Naive thymus-derived CD8-positive, alpha-beta T cell (primary cell): Measurements from ENCODE around the gene ALDH3B2. TPM values are rescaled to one million over a fixed set of nuclear protein-coding genes. Genes with fewer than 3 reads are reported as not detected.

ENCODE experiments used
- ATAC-seq, 2 donors: fragments of 150-1000 bp; cut with Tn5 transposase in 1 of 2; sonication (Bioruptor Pico), chemical (Tn5 transposase) in 1 of 2; 1 replicate in 1 of 2; 2 replicates in 1 of 2; pipeline ENCODE4 v1.10.0; 2021; ENCODE audit warnings: mild to moderate bottlenecking in 2 of 2, moderate library complexity in 2 of 2
- POLR2A ChIA-PET: fragments of 350-600 bp; sonication (Branson Sonifier 250); formaldehyde crosslinking; loops from one replicate; lab custom pipeline; 2021; ENCODE audit warnings: antibody characterized with exemption; lab: Charles Lee
- DNase-seq, 10 donors: peaks; one replicate each; pipeline versions ENCODE4 v3.0.0 to v3.0.0-alpha.2; 2020 to 2022
- H3K27ac Mint-ChIP-seq, 10 donors: one replicate each; pipeline ENCODE4 v1.8.0; 2020 to 2022; ENCODE audit warnings: mild to moderate bottlenecking in 10 of 10, mixed read lengths in 10 of 10, moderate library complexity in 4 of 10, inconsistent platforms in 1 of 10
- H3K27me3 Mint-ChIP-seq, 5 donors: one replicate each; pipeline ENCODE4 v1.8.0; 2021 to 2022; ENCODE audit warnings: mixed read lengths in 5 of 5
- H3K36me3 Mint-ChIP-seq, 3 donors: one replicate each; pipeline ENCODE4 v1.8.0; 2020 to 2022; ENCODE audit warnings: mixed read lengths in 3 of 3, mild to moderate bottlenecking in 2 of 3, inconsistent platforms in 1 of 3
- H3K4me1 Mint-ChIP-seq, 4 donors: one replicate each; pipeline ENCODE4 v1.8.0; 2021 to 2022; ENCODE audit warnings: mixed read lengths in 4 of 4
- H3K4me3 Mint-ChIP-seq, 10 donors: one replicate each; pipeline ENCODE4 v1.8.0; 2020 to 2022; ENCODE audit warnings: mild to moderate bottlenecking in 10 of 10, mixed read lengths in 10 of 10, moderate library complexity in 6 of 10, inconsistent platforms in 1 of 10
- H3K9me3 Mint-ChIP-seq, 9 donors: one replicate each; pipeline ENCODE4 v1.8.0; 2020 to 2022; ENCODE audit warnings: mixed read lengths in 9 of 9, mild to moderate bottlenecking in 3 of 9, inconsistent platforms in 1 of 9, moderate library complexity in 1 of 9
- polyA plus RNA-seq, 3 donors: library from polyadenylated mRNA; unstranded; fragments of 300-500 nt; fragmentation: Illumina TruSeq; gene quantifications; one replicate each; pipeline ENCODE4 v1.2.3, GENCODE V29; 2021
- total RNA-seq, 8 experiments: library from RNA in 2 of 8; stranded (reverse) in 2 of 8; gene quantifications; one replicate each; pipeline ENCODE4 v1.2.3 and lab custom pipeline; 2021 to 2026

The ALDH3B2 gene
- total and polyA plus RNA-seq, 5 experiments from 2014 or later = not detected

DNA sequence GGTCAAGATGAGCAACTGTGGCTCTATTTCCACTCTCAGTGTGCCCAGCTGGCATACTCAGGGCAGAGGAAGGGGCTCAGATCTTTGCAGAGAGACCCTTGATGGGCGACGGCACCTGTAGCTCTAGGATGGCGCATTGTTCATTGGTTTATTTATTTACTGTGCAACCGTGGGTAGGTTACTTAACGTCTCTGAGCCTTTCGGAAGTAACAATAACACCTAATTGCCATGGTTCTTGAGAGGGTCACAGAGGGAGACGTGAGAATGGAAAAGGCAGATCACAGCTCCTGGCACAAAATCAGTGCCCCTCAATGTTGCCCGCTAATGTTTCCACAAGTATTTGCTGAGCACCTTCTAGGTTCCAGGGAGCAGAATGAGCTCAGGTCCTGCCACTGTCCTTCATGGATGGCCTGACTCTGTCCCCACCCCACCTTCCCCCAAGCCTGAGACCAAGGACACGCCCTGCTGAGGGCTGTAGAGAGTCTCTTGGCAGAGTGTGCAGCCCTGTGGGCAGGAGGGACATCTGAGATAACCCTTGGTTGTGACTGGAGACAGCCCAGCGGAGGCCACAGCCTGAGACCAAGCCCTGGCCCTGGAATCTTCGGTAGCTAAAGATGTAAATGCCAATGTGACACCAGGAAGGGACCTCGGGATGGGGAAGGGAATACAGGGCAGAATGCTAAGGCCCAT lies 780 bp upstream of the ALDH3B2 start:
- no peaks in the 10 kb centered on the region for H3K36me3 Mint-ChIP-seq
- peaks cover 0 to 12% (median 2%) of the 10 kb centered on the region in 5 donors for H3K27me3 Mint-ChIP-seq
- POLR2A ChIA-PET = no interaction called here
- H3K4me1 Mint-ChIP-seq = no peaks in the 10 kb centered on the region
- no peak overlapping the region for H3K4me3 Mint-ChIP-seq
- ATAC-seq (no peak), DNase-seq (no peak)
- no peak overlapping the region for H3K27ac Mint-ChIP-seq
- H3K9me3 Mint-ChIP-seq = peaks cover 0 to 2% (median 0%) of the 10 kb centered on the region in 9 donors

DNA sequence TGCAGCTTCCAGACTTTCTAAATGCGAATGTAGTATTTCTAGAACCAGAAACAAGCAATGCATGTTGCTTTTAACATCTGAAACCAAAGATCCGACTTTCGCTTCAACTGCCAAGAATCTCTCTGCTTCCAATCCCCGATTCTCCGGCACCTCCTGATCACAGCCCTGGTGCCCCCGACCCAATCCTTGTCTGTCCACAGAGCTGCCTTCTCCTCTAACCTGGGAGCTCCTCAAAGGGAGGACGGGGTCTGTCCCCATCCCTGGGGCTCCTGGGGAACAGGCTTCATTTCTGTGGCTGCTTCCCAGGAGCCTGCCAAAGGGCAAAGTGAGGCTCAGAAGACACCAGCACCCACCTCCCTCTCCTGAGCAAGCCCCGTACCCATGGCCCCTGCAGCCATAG lies 521 bp downstream of the ALDH3B2 start:
- POLR2A ChIA-PET = no interaction called here
- Mint-ChIP-seq H3K4me1 (no peaks in the 10 kb centered on the region), H3K36me3 (no peaks in the 10 kb centered on the region), H3K27me3 (peaks cover 0 to 12% (median 2%) of the 10 kb centered on the region in 5 donors), H3K27ac (peak overlapping the region in 2 of 10 donors; percentile 15 to 52), H3K9me3 (peaks cover 0 to 2% (median 0%) of the 10 kb centered on the region in 9 donors), H3K4me3 (no peak overlapping the region)
- DNase-seq = no peak
- no peak for ATAC-seq

DNA sequence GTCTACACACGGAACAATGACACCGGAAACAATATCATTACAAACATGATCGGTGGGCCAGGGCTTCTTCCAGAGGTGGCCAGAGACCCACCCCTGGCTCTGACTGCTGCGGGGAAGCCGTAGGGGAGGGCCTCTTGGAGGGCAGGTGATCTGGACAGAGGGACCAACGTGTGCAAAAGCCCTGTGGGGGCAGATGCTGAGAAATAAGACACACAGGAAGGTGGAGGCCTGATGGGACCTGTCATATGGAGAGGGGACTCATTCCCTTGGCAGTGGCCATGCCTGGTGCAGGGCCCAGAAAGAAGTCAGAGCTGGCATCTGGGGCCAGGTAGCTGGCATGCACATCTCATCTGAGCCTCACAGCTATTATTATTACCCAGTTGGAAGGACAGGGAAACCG lies 1.1 kb downstream of the ALDH3B2 start:
- Mint-ChIP-seq H3K4me3 (no peak overlapping the region), H3K36me3 (no peaks in the 10 kb centered on the region), H3K9me3 (peaks cover 0 to 2% (median 0%) of the 10 kb centered on the region in 9 donors), H3K4me1 (no peaks in the 10 kb centered on the region), H3K27ac (no peak overlapping the region), H3K27me3 (peaks cover 0 to 12% (median 2%) of the 10 kb centered on the region in 5 donors)
- DNase-seq = no peak
- ATAC-seq = no peak
- POLR2A ChIA-PET = no interaction called here

DNA sequence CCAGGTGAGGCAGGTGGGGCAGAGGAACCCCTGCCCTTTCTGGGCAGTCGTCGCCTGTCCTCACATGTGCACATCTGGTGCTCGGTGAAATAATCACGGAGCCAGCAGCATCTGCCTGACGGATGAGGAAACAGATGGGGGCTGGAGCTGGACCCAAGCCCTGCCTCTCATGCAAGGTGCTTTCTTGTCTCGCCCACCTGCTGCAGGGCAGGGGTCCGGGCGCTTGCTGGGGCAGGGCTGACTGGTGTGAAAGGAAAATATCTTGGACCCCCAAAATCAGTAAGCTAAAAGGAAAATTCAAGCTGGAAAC lies 3.3 kb downstream of the ALDH3B2 start:
- Mint-ChIP-seq H3K9me3 (no peaks in the 10 kb centered on the region), H3K27me3 (peaks cover 0 to 12% (median 2%) of the 10 kb centered on the region in 5 donors), H3K27ac (no peak overlapping the region), H3K36me3 (no peaks in the 10 kb centered on the region), H3K4me1 (peaks cover 0 to 7% (median 0%) of the 10 kb centered on the region in 4 donors), H3K4me3 (no peak overlapping the region)
- DNase-seq = no peak
- POLR2A ChIA-PET = no interaction called here
- ATAC-seq = no peak

DNA sequence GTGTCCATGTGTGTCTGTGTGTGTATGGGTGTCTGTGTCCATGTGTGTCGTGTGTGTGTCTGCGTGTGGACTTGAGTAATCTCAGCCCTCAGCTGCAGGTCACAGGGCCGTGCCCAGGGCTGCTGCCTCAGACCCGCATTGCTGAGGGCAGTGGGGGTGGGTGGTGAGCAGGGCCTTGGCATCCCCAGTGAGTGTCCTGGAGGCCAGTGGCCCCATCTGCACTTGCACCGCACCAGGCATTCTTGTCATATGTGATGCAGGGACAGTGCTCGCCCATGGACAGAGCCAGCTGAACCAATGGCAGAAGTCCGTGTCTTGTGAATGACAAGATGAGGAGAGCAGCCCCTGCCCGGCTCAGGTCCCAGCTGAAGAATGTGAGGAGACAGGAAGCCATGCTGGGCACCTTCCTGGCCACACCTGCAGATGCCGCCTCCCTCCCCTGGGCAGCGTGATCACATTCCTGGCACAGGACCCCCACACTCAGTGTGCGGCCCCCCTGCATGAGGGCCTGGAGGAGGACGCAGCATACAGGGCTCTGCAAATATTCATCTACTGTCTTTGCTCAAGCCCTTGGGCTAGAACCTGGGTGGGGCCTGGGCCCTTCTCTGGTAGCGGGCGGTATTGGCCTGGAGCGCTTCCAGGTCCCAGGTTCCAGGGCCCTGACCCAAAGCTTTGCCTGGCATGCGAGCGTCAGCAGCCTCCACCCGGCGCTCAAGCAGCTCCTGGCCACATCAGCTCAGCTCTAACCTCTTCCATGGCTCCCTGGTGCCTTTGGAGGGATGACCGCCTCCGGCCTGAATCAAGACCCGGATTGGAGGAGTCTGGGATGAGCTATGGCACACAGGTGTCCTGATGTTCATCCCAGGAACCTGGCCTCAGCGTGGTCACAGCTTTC lies 3.9 kb downstream of the ALDH3B2 start:
- Mint-ChIP-seq H3K4me1 (peaks cover 0 to 7% (median 0%) of the 10 kb centered on the region in 4 donors), H3K27me3 (peaks cover 0 to 12% (median 0%) of the 10 kb centered on the region in 5 donors), H3K27ac (no peak overlapping the region), H3K4me3 (no peak overlapping the region), H3K9me3 (no peaks in the 10 kb centered on the region), H3K36me3 (no peaks in the 10 kb centered on the region)
- ATAC-seq = no peak
- POLR2A ChIA-PET = no interaction called here
- DNase-seq = no peak

DNA sequence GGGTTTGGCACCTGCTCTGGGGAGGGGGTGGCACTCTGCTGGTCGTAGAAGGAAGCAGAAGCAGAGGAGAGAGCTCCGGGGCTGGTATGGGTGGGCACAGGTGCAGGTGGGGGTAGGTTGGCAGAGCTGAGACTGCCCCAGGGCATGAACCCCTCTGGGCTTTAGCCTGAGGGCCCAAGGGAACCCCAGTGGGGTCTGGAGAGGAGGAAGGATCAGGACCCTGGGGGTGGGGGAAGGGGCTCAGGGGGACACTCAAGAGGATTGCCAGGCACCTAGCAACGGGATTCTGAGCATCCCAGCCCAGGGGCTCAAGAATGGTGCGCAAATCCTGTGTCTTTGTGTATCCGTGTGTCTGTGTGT lies 6.3 kb downstream of the ALDH3B2 start:
- POLR2A ChIA-PET = no interaction called here
- H3K4me3 Mint-ChIP-seq = no peak overlapping the region
- no peak for ATAC-seq
- no peak overlapping the region for H3K27ac Mint-ChIP-seq
- H3K4me1 Mint-ChIP-seq = peaks cover 0 to 7% (median 0%) of the 10 kb centered on the region in 4 donors
- H3K27me3 Mint-ChIP-seq = no peaks in the 10 kb centered on the region
- H3K36me3 Mint-ChIP-seq = no peaks in the 10 kb centered on the region
- no peaks in the 10 kb centered on the region for H3K9me3 Mint-ChIP-seq
- DNase-seq = no peak

DNA sequence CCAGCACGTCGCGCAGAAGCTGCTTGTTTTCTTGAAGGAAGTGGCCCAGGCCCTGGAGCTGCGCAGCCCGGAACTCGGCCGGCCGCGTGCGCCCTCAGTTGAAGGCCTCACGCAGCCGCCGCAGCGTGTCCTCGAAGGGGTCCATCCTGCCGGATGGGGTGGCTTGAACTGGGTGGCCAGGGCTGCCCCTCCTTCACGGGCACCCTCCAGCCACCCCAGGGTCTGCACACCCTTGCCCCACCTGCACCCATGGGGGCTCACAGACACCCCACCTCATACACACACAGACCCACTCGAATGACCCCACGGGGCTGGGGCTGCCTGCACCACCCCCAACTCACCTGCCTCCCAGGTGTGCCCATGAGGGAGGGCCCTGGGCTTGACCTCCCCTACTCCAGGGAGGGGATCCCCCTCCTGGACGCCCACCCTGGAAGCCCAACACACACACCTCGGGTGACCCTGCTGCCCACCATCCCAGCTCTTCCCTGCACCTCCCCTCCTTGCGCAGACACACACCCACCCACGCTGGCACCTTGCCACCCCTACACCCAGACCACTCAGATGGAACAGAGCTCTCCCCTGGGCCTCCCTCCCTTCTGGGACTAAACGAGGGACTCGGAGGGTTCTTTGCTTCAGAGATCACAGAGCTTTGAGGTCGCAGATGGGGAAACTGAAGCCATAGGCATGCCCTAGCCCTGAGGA lies 6.8 kb downstream of the ALDH3B2 start:
- ATAC-seq (no peak), DNase-seq (no peak)
- H3K36me3 Mint-ChIP-seq = no peaks in the 10 kb centered on the region
- no peak overlapping the region for H3K4me3 Mint-ChIP-seq
- no peaks in the 10 kb centered on the region for H3K9me3 Mint-ChIP-seq
- no peak overlapping the region for H3K27ac Mint-ChIP-seq
- no peaks in the 10 kb centered on the region for H3K27me3 Mint-ChIP-seq
- POLR2A ChIA-PET = no interaction called here
- H3K4me1 Mint-ChIP-seq = peaks cover 0 to 7% (median 0%) of the 10 kb centered on the region in 4 donors

DNA sequence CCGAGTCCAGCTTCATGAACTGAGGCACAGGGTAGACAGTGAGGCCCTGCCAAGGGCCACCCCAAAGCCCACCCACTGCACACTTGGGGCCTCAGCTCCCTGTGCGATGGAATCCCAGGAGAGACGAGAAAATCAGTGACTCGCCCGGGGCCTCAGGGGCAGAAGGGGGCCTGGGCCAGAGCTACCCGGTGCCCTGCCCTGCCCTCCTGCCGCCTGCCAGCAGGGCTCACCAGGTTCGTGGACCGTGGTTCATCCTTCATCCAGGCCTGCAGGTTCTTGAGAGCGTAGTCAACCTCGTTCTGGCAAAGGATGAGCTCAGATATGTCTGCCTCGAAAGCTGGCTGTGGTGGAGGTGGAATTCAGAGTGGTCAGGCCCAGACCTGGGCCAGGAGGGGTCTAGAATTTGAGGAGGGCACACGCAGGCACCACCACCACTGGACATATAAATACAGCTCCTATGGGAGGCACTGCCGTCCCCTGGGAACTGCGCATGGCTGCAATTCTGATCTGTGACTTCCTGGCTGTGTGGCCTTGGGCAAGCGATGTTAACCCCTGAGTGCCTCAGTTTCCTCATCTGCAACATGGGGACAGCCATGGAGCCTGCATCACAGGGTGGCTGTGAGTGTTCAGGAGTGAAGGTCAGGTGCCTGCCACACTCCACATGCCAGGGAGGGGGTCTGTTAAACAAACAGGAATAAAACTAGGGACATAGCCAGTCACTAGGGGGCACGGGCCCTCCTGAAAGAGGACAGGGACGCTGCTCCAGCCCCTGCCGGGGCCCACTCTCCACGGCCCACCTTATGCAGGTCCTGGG lies 7.5 kb downstream of the ALDH3B2 start:
- Mint-ChIP-seq H3K36me3 (no peaks in the 10 kb centered on the region), H3K4me3 (no peak overlapping the region), H3K27me3 (peaks cover 0 to 2% (median 0%) of the 10 kb centered on the region in 5 donors), H3K4me1 (peaks cover 0 to 7% (median 0%) of the 10 kb centered on the region in 4 donors), H3K27ac (no peak overlapping the region), H3K9me3 (no peaks in the 10 kb centered on the region)
- DNase-seq (no peak), ATAC-seq (no peak)
- POLR2A ChIA-PET = no interaction called here

DNA sequence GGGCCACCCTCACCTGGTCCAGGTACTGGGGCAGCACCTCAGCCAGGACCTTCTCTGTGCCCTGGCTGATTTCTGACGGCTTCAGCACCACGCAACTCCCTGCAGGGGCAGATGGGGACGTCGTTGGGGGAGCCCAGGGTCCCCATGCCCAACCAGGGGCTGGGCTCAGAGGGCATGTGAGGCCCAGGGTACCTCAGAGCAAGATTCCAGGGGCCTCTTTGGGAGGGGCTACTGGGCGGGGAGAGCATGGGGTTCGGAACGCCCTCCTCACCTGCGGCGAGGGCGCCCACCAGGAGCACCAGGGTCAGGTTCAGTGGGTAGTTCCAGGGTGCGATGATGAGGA lies 8.1 kb downstream of the ALDH3B2 start:
- H3K36me3 Mint-ChIP-seq = no peaks in the 10 kb centered on the region
- H3K4me1 Mint-ChIP-seq = peaks cover 0 to 7% (median 0%) of the 10 kb centered on the region in 4 donors
- peaks cover 0 to 2% (median 0%) of the 10 kb centered on the region in 5 donors for H3K27me3 Mint-ChIP-seq
- H3K27ac Mint-ChIP-seq = no peak overlapping the region
- DNase-seq (no peak), ATAC-seq (no peak)
- POLR2A ChIA-PET = no interaction called here
- no peak overlapping the region for H3K4me3 Mint-ChIP-seq
- no peaks in the 10 kb centered on the region for H3K9me3 Mint-ChIP-seq

DNA sequence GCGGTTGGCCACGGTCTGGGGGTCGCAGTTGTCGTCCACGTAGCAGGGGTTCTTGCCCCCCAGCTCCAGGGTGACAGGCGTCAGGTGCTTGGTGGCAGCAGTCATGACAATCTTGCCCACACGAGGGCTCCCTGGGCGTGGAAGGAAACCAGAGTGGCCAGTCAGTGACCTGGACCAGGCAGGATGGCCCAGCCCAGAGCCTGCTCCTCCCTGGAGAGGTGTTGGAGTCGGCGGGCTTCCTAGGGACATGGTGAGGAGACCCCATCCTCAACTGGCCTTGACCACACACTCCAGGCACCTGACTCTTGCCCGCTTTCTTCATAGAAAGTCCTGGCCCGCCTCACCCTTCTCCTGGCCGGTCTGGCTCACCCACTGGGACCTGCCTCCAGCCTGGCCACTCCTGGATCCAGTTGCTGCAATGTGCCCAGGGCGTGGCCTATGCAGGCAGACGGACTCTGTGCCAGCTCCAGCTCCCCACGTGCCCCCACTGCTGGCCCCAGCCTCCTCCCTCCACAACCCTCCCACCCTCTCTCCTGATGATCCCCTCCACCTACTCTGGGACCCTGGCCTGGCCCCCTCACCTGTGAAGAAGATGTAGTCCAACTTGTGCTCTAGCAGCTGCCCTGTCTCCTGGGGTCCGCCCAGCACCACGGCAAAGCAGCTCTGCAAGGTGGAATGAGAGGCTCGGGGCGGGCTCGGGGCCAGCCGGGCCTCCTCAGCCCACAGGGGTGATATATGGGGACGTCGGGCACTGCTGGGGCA lies 8.7 kb downstream of the ALDH3B2 start:
- H3K4me1 Mint-ChIP-seq = peaks cover 0 to 7% (median 0%) of the 10 kb centered on the region in 4 donors
- DNase-seq = no peak
- no peak for ATAC-seq
- no peaks in the 10 kb centered on the region for H3K9me3 Mint-ChIP-seq
- peak overlapping the region in 1 of 10 donors; percentile 43 for H3K27ac Mint-ChIP-seq
- H3K36me3 Mint-ChIP-seq = no peaks in the 10 kb centered on the region
- peaks cover 0 to 2% (median 0%) of the 10 kb centered on the region in 5 donors for H3K27me3 Mint-ChIP-seq
- POLR2A ChIA-PET = interaction anchor here (0.6 kb wide), 1 partner anchor 13 kb away, joined by 4 read pairs; no protein-coding TSS in a partner anchor
- no peak overlapping the region for H3K4me3 Mint-ChIP-seq

DNA sequence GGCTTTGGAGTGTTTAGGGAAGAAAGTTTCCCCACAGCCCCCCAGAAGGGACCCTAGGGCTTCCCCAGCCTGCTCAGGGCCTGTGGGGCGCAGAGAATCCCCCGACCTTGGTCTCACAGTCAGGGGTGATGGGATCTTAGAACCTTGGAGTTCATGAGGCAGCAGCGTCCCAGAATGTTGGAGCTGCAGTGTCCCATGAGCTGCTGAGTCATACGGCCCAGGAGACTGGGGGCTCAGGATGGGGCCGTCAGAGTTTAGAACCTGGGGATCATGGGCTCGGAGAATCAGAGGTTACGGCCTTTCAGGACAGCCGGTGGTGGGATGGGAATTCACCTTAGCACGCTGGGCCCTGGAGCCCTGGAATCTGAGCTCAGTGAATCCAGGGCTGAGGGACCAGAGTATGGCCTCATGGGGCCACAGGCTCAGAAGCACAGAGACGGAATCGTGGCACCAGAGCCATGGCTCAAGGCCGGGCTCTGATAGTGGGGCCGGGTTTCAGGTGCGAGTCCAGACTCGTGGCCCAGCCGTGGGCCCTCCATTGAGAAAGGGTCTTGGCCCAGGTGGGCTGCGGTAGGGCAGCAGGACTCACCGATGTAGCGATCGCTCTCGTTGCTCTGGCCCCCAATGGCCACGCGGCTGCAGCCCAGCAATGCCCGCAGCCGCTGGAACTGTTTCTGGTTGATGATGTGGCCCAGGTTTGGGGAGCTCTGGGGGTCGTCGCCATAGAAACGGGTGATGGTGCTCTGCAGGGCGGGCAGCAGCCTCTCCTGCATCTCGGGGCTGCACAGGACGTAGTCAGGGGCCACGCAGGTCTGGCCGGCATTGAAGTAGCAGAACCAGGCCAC lies 9.5 kb downstream of the ALDH3B2 start:
- H3K4me3 Mint-ChIP-seq = no peak overlapping the region
- ATAC-seq (no peak), DNase-seq (no peak)
- no peak overlapping the region for H3K27ac Mint-ChIP-seq
- H3K36me3 Mint-ChIP-seq = no peaks in the 10 kb centered on the region
- H3K9me3 Mint-ChIP-seq = no peaks in the 10 kb centered on the region
- H3K27me3 Mint-ChIP-seq = peaks cover 0 to 2% (median 0%) of the 10 kb centered on the region in 5 donors
- POLR2A ChIA-PET = interaction anchor here (0.6 kb wide), 1 partner anchor 12 kb away, joined by 4 read pairs; no protein-coding TSS in a partner anchor
- H3K4me1 Mint-ChIP-seq = peaks cover 0 to 7% (median 0%) of the 10 kb centered on the region in 4 donors
